Fibroblast of villous mesenchyme (primary cell): ENCODE results near the gene TFF3. TPM values are rescaled to one million over a fixed set of nuclear protein-coding genes. Genes with fewer than 3 reads are reported as not detected.

Source experiments
- DNase-seq: peaks from one replicate; pipeline ENCODE4 v3.0.0-alpha.2; 2010; ENCODE audit warnings: low read depth
- H3K4me3 ChIP-seq: 2 replicates; pipeline ENCODE4 v1.5.1; 2011; ENCODE audit warnings: low read depth, mild to moderate bottlenecking, low read length
- CTCF ChIP-seq: IDR thresholded peaks from 2 replicates; pipeline ENCODE4 v1.5.1; 2012; ENCODE audit warnings: low read depth, mild to moderate bottlenecking, low read length; ENCODE audit not compliant: insufficient read depth
- total RNA-seq: library from RNA; depleted of rRNA; stranded (reverse); fragments of >200 nt; gene quantifications from 2 replicates; pipeline ENCODE4 v1.2.3, GENCODE V29; 2012

Gene TFF3
- total RNA-seq, 1 donor: not detected

- DNase-seq: no peak
- no peak overlapping the region for H3K4me3 ChIP-seq
- no peak for TF ChIP-seq CTCF
Observed at GRCh38 chr21:42277593-42277992, 37.6 kb downstream of the TFF3 start.

- TF ChIP-seq CTCF: no peak
- H3K4me3 ChIP-seq: no peak overlapping the region
- DNase-seq: no peak
Observed at GRCh38 chr21:42276526-42277154, 38.6 kb downstream of the TFF3 start.

GRCh38 chr21:42276076-42276475 lies 39.1 kb downstream of the TFF3 start:
- no peak overlapping the region for H3K4me3 ChIP-seq
- DNase-seq: no peak
- no peak for TF ChIP-seq CTCF

GRCh38 chr21:42272984-42273600 lies 42.1 kb downstream of the TFF3 start:
- no peak for TF ChIP-seq CTCF

GRCh38 chr21:42272109-42272962 lies 42.9 kb downstream of the TFF3 start:
- H3K4me3 ChIP-seq: no peak overlapping the region
- no peak for TF ChIP-seq CTCF
- no peak for DNase-seq

More at GRCh38 chr21:42272984-42273600, 42.1 kb downstream of the TFF3 start:
- H3K4me3 ChIP-seq: no peak overlapping the region
- no peak for DNase-seq

- H3K4me3 ChIP-seq: no peak overlapping the region
- TF ChIP-seq CTCF: no peak
- no peak for DNase-seq
Observed at GRCh38 chr21:42271065-42271464, 44.1 kb downstream of the TFF3 start.
